Spleen (tissue), 11 donors: ENCODE data around the gene ATP6V1G2. TPM values are rescaled to one million over a fixed set of nuclear protein-coding genes. Genes with fewer than 3 reads are reported as not detected.

Experiments
- DNase-seq: peaks from one replicate; pipeline ENCODE4 v3.0.0-alpha.2; 2020
- H3K27ac ChIP-seq, 8 donors: fragments of 200-600 bp; sonication (generic) in 7 of 8; 1 replicate in 4 of 8; 2 replicates in 4 of 8; pipeline versions ENCODE4 v1.5.0 to v1.8.0; 2016 to 2021; ENCODE audit warnings: inconsistent platforms in 4 of 8, mild to moderate bottlenecking in 4 of 8, moderate library complexity in 1 of 8
- H3K27me3 ChIP-seq, 7 donors: fragments of 200-600 bp; sonication (generic) in 6 of 7; replicated peaks in 1 of 7; 1 replicate in 4 of 7; 2 replicates in 3 of 7; pipeline versions ENCODE4 v1.5.0 to v1.8.0; 2016 to 2021; ENCODE audit warnings: inconsistent platforms in 3 of 7, mild to moderate bottlenecking in 1 of 7
- H3K36me3 ChIP-seq, 6 donors: fragments of 200-600 bp; sonication (generic) in 5 of 6; 1 replicate in 4 of 6; 2 replicates in 2 of 6; pipeline versions ENCODE4 v1.5.0 to v1.8.0; 2016 to 2021; ENCODE audit warnings: inconsistent platforms in 2 of 6
- H3K4me1 ChIP-seq, 6 donors: fragments of 200-600 bp; sonication (generic) in 5 of 6; 1 replicate in 3 of 6; 2 replicates in 3 of 6; pipeline versions ENCODE4 v1.5.0 to v1.8.0; 2016 to 2021; ENCODE audit warnings: inconsistent platforms in 3 of 6
- H3K4me3 ChIP-seq, 8 donors: fragments of 200-600 bp; sonication (generic) in 7 of 8; 1 replicate in 4 of 8; 2 replicates in 4 of 8; pipeline versions ENCODE4 v1.5.0 to v1.8.0; 2016 to 2021; ENCODE audit warnings: inconsistent platforms in 4 of 8, mild to moderate bottlenecking in 4 of 8, moderate library complexity in 2 of 8
- H3K9me3 ChIP-seq, 8 donors: fragments of 200-600 bp; sonication (generic) in 7 of 8; 1 replicate in 4 of 8; 2 replicates in 4 of 8; pipeline versions ENCODE4 v1.5.0 to v1.8.0; 2016 to 2021; ENCODE audit warnings: inconsistent platforms in 4 of 8
- POLR2A ChIP-seq, 3 donors: fragments of 450-650 bp; IDR thresholded peaks; one replicate each; pipeline ENCODE4 v1.5.1; 2017; ENCODE audit warnings: antibody characterized with exemption in 3 of 3, mild to moderate bottlenecking in 1 of 3
- POLR2AphosphoS5 ChIP-seq, 3 donors: sonication (generic); formaldehyde crosslinking; IDR thresholded peaks; one replicate each; pipeline ENCODE4 v1.5.1; 2017; ENCODE audit warnings: antibody characterized with exemption in 3 of 3
- WGBS, 5 donors: extraction: QIAGEN DNeasy Blood & Tissue Kit in 3 of 5; methylation state at CpG; one replicate each; pipeline versions ENCODE4 v1.1.5 to v1.1.7; 2013 to 2018; 5-methylcytosine and 5-hydroxymethylcytosine counted together
- intact Hi-C: fragments of 100-400 bp; cut with DNase I; formaldehyde crosslinking; loops from one replicate; pipeline ENCODE4 v1.15.0; 2023; ENCODE audit warnings: low total_unique reads
- polyA plus RNA-seq, 3 donors: library from polyadenylated mRNA; stranded (reverse); fragments of 200-250 nt; gene quantifications; one replicate each; pipeline ENCODE4 v1.2.1, GENCODE V29; 2013
- total RNA-seq, 7 donors: library from RNA; depleted of rRNA in 3 of 7; stranded (reverse); fragments of >200 nt in 3 of 7; fragmentation: NEBNext Ultra II Directional in 4 of 7; extraction: Animal tissue kit (Norgen Biotek cat#: 25700) in 4 of 7; gene quantifications; one replicate each; pipeline versions ENCODE4 v1.1.0 to v1.2.1, GENCODE V29; 2016 to 2021
- TF ChIP-seq, protein P1 (sequence below), 11 experiments: fragments of 200-600 bp in 7 of 11; fragments of 450-650 bp in 4 of 11; sonication (generic) in 4 of 11; IDR thresholded peaks in 8 of 11; conservative IDR thresholded peaks in 3 of 11; 1 replicate in 7 of 11; 2 replicates in 4 of 11; pipeline versions ENCODE4 v1.4.0 to v1.8.0; 2016 to 2021; ENCODE audit warnings: antibody characterized with exemption in 11 of 11, inconsistent platforms in 4 of 11, mild to moderate bottlenecking in 1 of 11
- donor health status: healthy with polysubstance abuse.
- donor health status: DM: no; HTN: no; CAD: no; lungs with moderate emphysema.
- donor health status: DM: no; HTN: no; CAD: no.
- donor health status: Bipolar disorder and iron deficiency.
- donor health status: healthy.
- donor health status: DM: no; HTN: no; CAD: no.
- donor health status: DM: yes; HTN: yes; CAD: no.

Gene ATP6V1G2
- total and polyA plus RNA-seq, 10 donors: 1.9 to 3.7 (median 2.6) TPM

DNA sequence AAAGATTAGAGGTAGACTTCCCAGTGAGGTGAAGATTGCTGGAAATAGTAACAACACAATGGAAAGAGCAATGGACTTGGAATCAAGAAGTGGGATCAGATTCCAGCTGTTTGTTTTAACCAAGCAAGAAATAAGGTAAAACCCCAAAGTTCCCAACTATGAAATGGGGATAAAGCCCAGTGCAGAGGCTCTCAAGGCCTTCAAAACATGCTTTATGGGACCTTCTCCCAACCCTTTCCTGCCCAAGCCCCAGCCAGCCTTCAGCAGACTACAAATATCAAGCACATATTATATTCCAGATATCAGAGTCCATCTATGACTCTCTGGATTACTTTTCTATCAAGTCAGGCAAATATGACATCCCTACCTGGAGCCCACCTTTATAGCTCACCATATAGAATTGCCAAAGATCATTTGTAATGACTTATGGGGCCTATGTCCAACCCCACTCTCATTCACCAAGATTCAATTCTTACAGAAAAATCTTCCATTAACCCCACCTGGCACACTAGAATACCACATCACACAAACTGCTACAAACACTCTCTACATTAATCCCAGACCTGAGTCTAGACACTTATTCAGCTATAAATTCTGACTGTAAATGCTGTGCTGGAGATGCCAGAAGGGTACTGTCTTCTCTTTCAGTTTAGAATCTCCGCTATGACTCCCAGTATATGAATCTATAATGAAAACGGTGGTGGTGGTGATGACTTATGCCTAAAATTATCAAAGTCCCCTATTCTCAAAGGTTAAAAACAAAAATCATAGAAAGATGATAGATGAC, 10.7 kb downstream of the ATP6V1G2 start:
- H3K27ac ChIP-seq: no peak overlapping the region
- H3K27me3 ChIP-seq: no peaks in the 10 kb centered on the region
- H3K9me3 ChIP-seq: no peaks in the 10 kb centered on the region
- TF ChIP-seq POLR2AphosphoS5 (IDR thresholded peaks at IDR 0.05) (no peak), POLR2A (IDR thresholded peaks at IDR 0.05) (no peak)
- TF ChIP-seq, protein P1, sequence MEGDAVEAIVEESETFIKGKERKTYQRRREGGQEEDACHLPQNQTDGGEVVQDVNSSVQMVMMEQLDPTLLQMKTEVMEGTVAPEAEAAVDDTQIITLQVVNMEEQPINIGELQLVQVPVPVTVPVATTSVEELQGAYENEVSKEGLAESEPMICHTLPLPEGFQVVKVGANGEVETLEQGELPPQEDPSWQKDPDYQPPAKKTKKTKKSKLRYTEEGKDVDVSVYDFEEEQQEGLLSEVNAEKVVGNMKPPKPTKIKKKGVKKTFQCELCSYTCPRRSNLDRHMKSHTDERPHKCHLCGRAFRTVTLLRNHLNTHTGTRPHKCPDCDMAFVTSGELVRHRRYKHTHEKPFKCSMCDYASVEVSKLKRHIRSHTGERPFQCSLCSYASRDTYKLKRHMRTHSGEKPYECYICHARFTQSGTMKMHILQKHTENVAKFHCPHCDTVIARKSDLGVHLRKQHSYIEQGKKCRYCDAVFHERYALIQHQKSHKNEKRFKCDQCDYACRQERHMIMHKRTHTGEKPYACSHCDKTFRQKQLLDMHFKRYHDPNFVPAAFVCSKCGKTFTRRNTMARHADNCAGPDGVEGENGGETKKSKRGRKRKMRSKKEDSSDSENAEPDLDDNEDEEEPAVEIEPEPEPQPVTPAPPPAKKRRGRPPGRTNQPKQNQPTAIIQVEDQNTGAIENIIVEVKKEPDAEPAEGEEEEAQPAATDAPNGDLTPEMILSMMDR (IDR thresholded peaks at IDR 0.05 in 8 of 11, conservative IDR thresholded peaks at IDR 0.05 in 3 of 11): no peak
- WGBS, 5 donors: 35 to 66% (median 38%) methylated on average over 2 of the region's 2 CpGs
- H3K36me3 ChIP-seq: peaks cover 21 to 98% (median 96%) of the 10 kb centered on the region in 6 donors
- no peak overlapping the region for H3K4me3 ChIP-seq
- intact Hi-C loops: loop anchor here (5.0 kb wide), 1 partner anchor 38 kb away; the partner anchor contains the start of gene MICB
- no peak for DNase-seq
- peaks cover 24 to 86% (median 58%) of the 10 kb centered on the region in 6 donors for H3K4me1 ChIP-seq

GRCh38 chr6:31534521-31535040, 11.8 kb downstream of the ATP6V1G2 start:
- peaks cover 14 to 75% (median 46%) of the 10 kb centered on the region in 6 donors for H3K4me1 ChIP-seq
- no peaks in the 10 kb centered on the region for H3K27me3 ChIP-seq
- intact Hi-C loops: loop anchor here (5.0 kb wide), 1 partner anchor 37 kb away; the partner anchor contains the start of gene MICB
- no peaks in the 10 kb centered on the region for H3K9me3 ChIP-seq
- no peak overlapping the region for H3K4me3 ChIP-seq
- H3K36me3 ChIP-seq: peaks cover 21 to 100% (median 100%) of the 10 kb centered on the region in 6 donors
- no peak overlapping the region for H3K27ac ChIP-seq
- TF ChIP-seq, protein P1 (IDR thresholded peaks at IDR 0.05 in 8 of 11, conservative IDR thresholded peaks at IDR 0.05 in 3 of 11): no peak
- TF ChIP-seq POLR2AphosphoS5 (IDR thresholded peaks at IDR 0.05) (peak; percentile 19 to 78 (median 22)), POLR2A (IDR thresholded peaks at IDR 0.05) (no peak)
- 87 to 91% (median 90%) methylated on average over 24 of the region's 24 CpGs for WGBS, 5 donors
- no peak for DNase-seq

GRCh38 chr6:31534011-31534410, 12.4 kb downstream of the ATP6V1G2 start:
- intact Hi-C loops: no loop called here
- no peak for DNase-seq
- Histone ChIP-seq H3K27ac (peak overlapping the region in 2 of 8 donors; percentile 36 to 43), H3K27me3 (no peaks in the 10 kb centered on the region), H3K4me1 (peaks cover 9 to 69% (median 41%) of the 10 kb centered on the region in 6 donors), H3K9me3 (no peaks in the 10 kb centered on the region), H3K36me3 (peaks cover 21 to 100% (median 96%) of the 10 kb centered on the region in 6 donors), H3K4me3 (no peak overlapping the region)
- WGBS, 5 donors: 87 to 97% (median 94%) methylated on average over 6 of the region's 6 CpGs
- TF ChIP-seq POLR2A (IDR thresholded peaks at IDR 0.05) (no peak), POLR2AphosphoS5 (IDR thresholded peaks at IDR 0.05) (peak in 2 of 3 donors; percentile 28 to 52)

- TF ChIP-seq POLR2A (IDR thresholded peaks at IDR 0.05): no peak
- TF ChIP-seq, protein P1 (IDR thresholded peaks at IDR 0.05 in 8 of 11, conservative IDR thresholded peaks at IDR 0.05 in 3 of 11): no peak
- no peak for TF ChIP-seq POLR2AphosphoS5 (IDR thresholded peaks at IDR 0.05)
- intact Hi-C loops: no loop called here
- DNase-seq: no peak
- Histone ChIP-seq H3K4me1 (peaks cover 4 to 63% (median 35%) of the 10 kb centered on the region in 6 donors), H3K27ac (peak overlapping the region in 5 of 8 donors; percentile 20 to 51 (median 43)), H3K4me3 (no peak overlapping the region), H3K9me3 (no peaks in the 10 kb centered on the region), H3K27me3 (no peaks in the 10 kb centered on the region), H3K36me3 (peaks cover 20 to 100% (median 91%) of the 10 kb centered on the region in 6 donors)
- 63 to 89% (median 68%) methylated on average over 1 of the region's 1 CpG for WGBS, 5 donors
Measured at GRCh38 chr6:31533455-31533841, 13.0 kb downstream of the ATP6V1G2 start.
